Right lobe of liver (tissue), 4 donors: Measurements from ENCODE around the gene CDKAL1.

Source experiments
- POLR2A ChIP-seq: fragments of 450-650 bp; IDR thresholded peaks from one replicate; pipeline ENCODE4 v1.6.1; 2017; ENCODE audit warnings: antibody characterized with exemption, mild to moderate bottlenecking
- TF ChIP-seq, protein P1 (sequence below), 4 donors: fragments of 200-600 bp in 3 of 4; fragments of 450-650 bp in 1 of 4; IDR thresholded peaks; one replicate each; pipeline versions ENCODE4 v1.5.1 to v1.8.0; 2016 to 2022; ENCODE audit warnings: antibody characterized with exemption in 4 of 4, mild to moderate bottlenecking in 2 of 4
- donor health status: DM: no; HTN: no; CAD: no.
- donor health status: DM: no; HTN: no; CAD: no.
- donor health status: DM: no; HTN: yes; CAD: no.

DNA sequence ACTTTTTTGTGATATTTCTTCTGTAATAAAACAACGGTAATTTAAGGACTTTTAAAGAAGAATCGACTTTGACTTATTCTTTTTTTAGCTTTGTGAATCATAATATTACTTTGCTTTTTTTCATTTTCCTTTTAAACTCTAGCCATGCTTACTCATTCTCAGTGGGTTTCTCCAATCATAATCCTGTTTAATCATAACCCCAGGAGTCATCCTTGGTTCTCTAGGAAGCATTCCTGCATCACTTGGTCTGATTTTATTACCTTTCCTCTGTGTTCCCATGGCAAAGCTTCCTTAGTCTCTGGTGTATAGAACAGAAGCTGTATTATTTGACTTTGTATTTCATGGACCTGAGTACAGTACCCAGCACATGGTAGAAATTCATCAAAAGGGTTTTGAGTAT lies 223.5 kb downstream of the CDKAL1 start:
- TF ChIP-seq, protein P1, sequence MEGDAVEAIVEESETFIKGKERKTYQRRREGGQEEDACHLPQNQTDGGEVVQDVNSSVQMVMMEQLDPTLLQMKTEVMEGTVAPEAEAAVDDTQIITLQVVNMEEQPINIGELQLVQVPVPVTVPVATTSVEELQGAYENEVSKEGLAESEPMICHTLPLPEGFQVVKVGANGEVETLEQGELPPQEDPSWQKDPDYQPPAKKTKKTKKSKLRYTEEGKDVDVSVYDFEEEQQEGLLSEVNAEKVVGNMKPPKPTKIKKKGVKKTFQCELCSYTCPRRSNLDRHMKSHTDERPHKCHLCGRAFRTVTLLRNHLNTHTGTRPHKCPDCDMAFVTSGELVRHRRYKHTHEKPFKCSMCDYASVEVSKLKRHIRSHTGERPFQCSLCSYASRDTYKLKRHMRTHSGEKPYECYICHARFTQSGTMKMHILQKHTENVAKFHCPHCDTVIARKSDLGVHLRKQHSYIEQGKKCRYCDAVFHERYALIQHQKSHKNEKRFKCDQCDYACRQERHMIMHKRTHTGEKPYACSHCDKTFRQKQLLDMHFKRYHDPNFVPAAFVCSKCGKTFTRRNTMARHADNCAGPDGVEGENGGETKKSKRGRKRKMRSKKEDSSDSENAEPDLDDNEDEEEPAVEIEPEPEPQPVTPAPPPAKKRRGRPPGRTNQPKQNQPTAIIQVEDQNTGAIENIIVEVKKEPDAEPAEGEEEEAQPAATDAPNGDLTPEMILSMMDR (IDR thresholded peaks at IDR 0.05) = no peak
- no peak for TF ChIP-seq POLR2A
